ENCODE results near the gene DPP4.

- TF ChIP-seq CTCF (IDR thresholded peaks at IDR 0.05) (no peak), POLR2A (IDR thresholded peaks at IDR 0.05) (no peak)
Measured at GRCh38 chr2:162085090-162085891, 11.3 kb upstream of the DPP4 start.
